HG03060 (cell line): ENCODE measurements around the gene TRPC4AP.
A peak's percentile ranks its signal among the peaks of the same experiment; 100 is the strongest.
"Not testable (repeated sequence)": the region's sequence is repeated elsewhere in the genome, so short reads cannot be mapped to it uniquely, and the experiment has no call there.

ENCODE experiments used
- ATAC-seq: cut with Tn5 transposase; IDR thresholded peaks from one replicate; pipeline ENCODE4 v1.9.1; 2021; ENCODE audit warnings: low read depth, moderate number of reproducible peaks; ENCODE audit not compliant: unreplicated experiment

Gene TRPC4AP

GRCh38 chr20:35092524-35093266, at the start of gene TRPC4AP:
TRPC4AP (minus strand) TSS chr20:35092807; CDS start chr20:35092781, 26 bp downstream.
- peak; percentile 76 for ATAC-seq

- ATAC-seq: no peak
Measured at GRCh38 chr20:35135867-35136586, 43.4 kb upstream of the TRPC4AP start.

GRCh38 chr20:35134880-35135279, 42.3 kb upstream of the TRPC4AP start:
- ATAC-seq: no peak

GRCh38 chr20:35134472-35134871, 41.9 kb upstream of the TRPC4AP start:
- ATAC-seq: no peak

GRCh38 chr20:35133735-35134134, 41.1 kb upstream of the TRPC4AP start:
- no peak for ATAC-seq

- ATAC-seq: no peak
Measured at GRCh38 chr20:35133031-35133430, 40.4 kb upstream of the TRPC4AP start.

GRCh38 chr20:35131934-35132333, 39.3 kb upstream of the TRPC4AP start:
- ATAC-seq: no peak

GRCh38 chr20:35129647-35130069, 37.1 kb upstream of the TRPC4AP start:
- no peak for ATAC-seq

GRCh38 chr20:35125753-35126152, 33.1 kb upstream of the TRPC4AP start:
- ATAC-seq: no peak

- ATAC-seq: no peak
Measured at GRCh38 chr20:35122756-35123405, 30.3 kb upstream of the TRPC4AP start.

- ATAC-seq: no peak
Measured at GRCh38 chr20:35121186-35121585, 28.6 kb upstream of the TRPC4AP start.

- no peak for ATAC-seq
Measured at GRCh38 chr20:35120012-35120701, 27.6 kb upstream of the TRPC4AP start.

GRCh38 chr20:35117629-35118028, 25.0 kb upstream of the TRPC4AP start:
- no peak for ATAC-seq

GRCh38 chr20:35117196-35117595, 24.6 kb upstream of the TRPC4AP start:
- ATAC-seq: no peak

- no peak for ATAC-seq
Measured at GRCh38 chr20:35116258-35116657, 23.7 kb upstream of the TRPC4AP start.

GRCh38 chr20:35115606-35116005, 23.0 kb upstream of the TRPC4AP start:
- ATAC-seq: no peak

- not testable (repeated sequence) for ATAC-seq
Measured at GRCh38 chr20:35112276-35112675, 19.7 kb upstream of the TRPC4AP start.

- ATAC-seq: no peak
Measured at GRCh38 chr20:35111141-35111888, 18.7 kb upstream of the TRPC4AP start.

- no peak for ATAC-seq
Measured at GRCh38 chr20:35108921-35109320, 16.3 kb upstream of the TRPC4AP start.

- ATAC-seq: no peak
Measured at GRCh38 chr20:35106827-35107380, 14.3 kb upstream of the TRPC4AP start.
